ENCODE measurements around the gene SRP19. TPM values are rescaled to one million over a fixed set of nuclear protein-coding genes. Genes with fewer than 3 reads are reported as not detected.

The SRP19 gene
- 79.3 and 144 TPM in 2 replicates for polyA plus RNA-seq (2011; rRNA removed)
- 27.6 and 36.8 TPM in 2 replicates for polyA plus RNA-seq (2012; cell fraction: cytosol; rRNA removed)
- polyA plus RNA-seq (2012; cell fraction: nucleus; rRNA removed): 6.0 and 10.4 TPM in 2 replicates
- polyA plus RNA-seq (2017; fragmentation: RNase III; extraction: RNeasy Plus Mini Kit Qiagen cat#74134 plus additional on column Dnase treatment): 93.5 to 102 TPM (median 99.2 TPM) in 3 replicates
- 5.5 and 10.3 TPM in 2 replicates for polyA minus RNA-seq (2011; rRNA and poly(A)+ RNA removed)

- 1% methylated on average over 40 of the region's 47 CpGs for WGBS (ENCODE audit: missing lambda C conversion rate)
- H3K4me3 ChIP-seq: peak within 1 kb of the TSS; percentile 87
- ChIA-PET POLR2A (interaction anchor here (0.5 to 1.4 kb wide), 11 partner anchors 9 to 115 kb away, joined by 3 to 6 read pairs (median 3); partner anchors contain the start of genes DCP2 and REEP5), CTCF (interaction anchor here (0.8 to 1.6 kb wide), 4 partner anchors 13 to 310 kb away, joined by 3 to 8 read pairs (median 5); partner anchors contain the start of gene REEP5)
- H3K9me3 ChIP-seq: no peaks in the 10 kb centered on the region
- peak within 1 kb of the TSS; percentile 82 to 97 for H3K27ac ChIP-seq
- H3K4me1 ChIP-seq: peaks cover 20% of the 10 kb centered on the region; the same call in 2 of the 3 replicates
- peak; percentile 98 for DNase-seq (ENCODE audit: low read depth in 1 of 2, low spot score in 1 of 2)
- ATAC-seq: peak; percentile 97 to 98
- H3K4me2 ChIP-seq: peak within 1 kb of the TSS; percentile 87
- FAIRE-seq: peak; percentile 94
- TF ChIP-seq RAD21 (conservative IDR thresholded peaks at IDR 0.05 in 1 of 2, IDR thresholded peaks at IDR 0.05 in 1 of 2) (no peak), TFCP2L1 (CRISPR knock-in tag; IDR thresholded peaks at IDR 0.05) (no peak), GATA3 (IDR thresholded peaks at IDR 0.05; ENCODE audit: borderline replicate concordance) (no peak; the same call in 1 of the 2 replicates), JUNB (IDR thresholded peaks at IDR 0.05) (no peak), REST (IDR thresholded peaks at IDR 0.05) (peak; percentile 93), MAFK (IDR thresholded peaks at IDR 0.05; ENCODE audit: partially characterized antibody) (no peak), ZC3H11A (IDR thresholded peaks at IDR 0.05) (no peak), FOXS1 (CRISPR knock-in tag; IDR thresholded peaks at IDR 0.05) (peak; percentile 83; the same call in 1 of the 2 replicates), NPAS2 (CRISPR knock-in tag; IDR thresholded peaks at IDR 0.05; ENCODE audit: borderline replicate concordance) (peak; percentile 50; the same call in 1 of the 2 replicates), POLR2AphosphoS2 (conservative IDR thresholded peaks at IDR 0.05; ENCODE audit: low read length) (no peak), SMC3 (IDR thresholded peaks at IDR 0.05) (peak; percentile 26; the same call in 1 of the 3 replicates), MYC (IDR thresholded peaks at IDR 0.05; ENCODE audit: borderline replicate concordance, low read length) (peak; percentile 82), FOSL2 (IDR thresholded peaks at IDR 0.05) (no peak), FOSL2 (CRISPR knock-in tag; IDR thresholded peaks at IDR 0.05) (0 out of 2 replicates have a peak, but pooled peaks have one; percentile 26), CHD2 (IDR thresholded peaks at IDR 0.05; ENCODE audit: low read length, partially characterized antibody) (peak; percentile 97), RFX5 (IDR thresholded peaks at IDR 0.05) (no peak), KDM1A (IDR thresholded peaks at IDR 0.05; ENCODE audit: low read depth) (no peak), PHF8 (IDR thresholded peaks at IDR 0.05; ENCODE audit: borderline replicate concordance, low read depth) (peak; percentile 79), BCL3 (IDR thresholded peaks at IDR 0.05) (peak; percentile 54; the same call in 1 of the 3 replicates), TP53 (CRISPR knock-in tag; IDR thresholded peaks at IDR 0.05) (peak; percentile 97), HMGXB4 (CRISPR knock-in tag; IDR thresholded peaks at IDR 0.05; ENCODE audit: borderline replicate concordance) (peak; percentile 31; the same call in 1 of the 2 replicates), CBX8 (IDR thresholded peaks at IDR 0.05) (no peak), SREBF2 (IDR thresholded peaks at IDR 0.05) (no peak), HOXA7 (CRISPR knock-in tag; IDR thresholded peaks at IDR 0.05) (peak; percentile 72; the same call in 1 of the 2 replicates), ZFP36 (IDR thresholded peaks at IDR 0.05; ENCODE audit: borderline replicate concordance, partially characterized antibody) (no peak), CBX2 (IDR thresholded peaks at IDR 0.05; ENCODE audit: borderline replicate concordance, low read depth) (no peak), ELK1 (IDR thresholded peaks at IDR 0.05; ENCODE audit: low read depth, low read length) (no peak), BHLHE40 (IDR thresholded peaks at IDR 0.05; ENCODE audit: low read depth, low read length) (no peak), EHMT2 (IDR thresholded peaks at IDR 0.05; ENCODE audit: low read depth) (no peak), PBX3 (IDR thresholded peaks at IDR 0.05) (peak; percentile 96), CEBPB (IDR thresholded peaks at IDR 0.05) (no peak)
Observed at GRCh38 chr5:112860929-112861637, at the start of gene SRP19. Gene SRP19 (plus strand): TSS chr5:112861287. CDS start chr5:112861377, 90 bp downstream.
